Measurements from ENCODE around the gene IFITM1. TPM values are rescaled to one million over a fixed set of nuclear protein-coding genes. Genes with fewer than 3 reads are reported as not detected.
"Not testable (repeated sequence)": the region's sequence is repeated elsewhere in the genome, so short reads cannot be mapped to it uniquely, and the experiment has no call there.

The IFITM1 gene
- polyA plus RNA-seq, 1 donor from 2014 or later: 0.35 TPM

GRCh38 chr11:316031-316701 is 2.3 kb downstream of the IFITM1 start:
- Histone ChIP-seq H3K36me3 (ENCODE audit: insufficient read depth, low read length) (no peaks in the 10 kb centered on the region), H3K9me3 (ENCODE audit: low read length) (no peaks in the 10 kb centered on the region), H3K4me3 (ENCODE audit: low read length) (no peak overlapping the region), H4K20me1 (ENCODE audit: insufficient read depth) (no peaks in the 10 kb centered on the region), H3K27ac (ENCODE audit: low read length) (no peak overlapping the region), H3K27me3 (ENCODE audit: insufficient read depth, low read depth, low read length) (no peaks in the 10 kb centered on the region), H2AFZ (ENCODE audit: low read depth, low read length) (no peak overlapping the region), H3K9me2 (ENCODE audit: insufficient read depth, low read length) (no peaks in the 10 kb centered on the region), H3F3A (ENCODE audit: insufficient read depth, low read length, poor library complexity, severe bottlenecking) (no peaks in the 10 kb centered on the region), H3K4me2 (ENCODE audit: low read length) (no peak overlapping the region), H3K79me2 (replicated peaks; ENCODE audit: insufficient read depth, low read length) (no peaks in the 10 kb centered on the region), H3K9ac (ENCODE audit: low read length) (no peak overlapping the region)
- TF ChIP-seq POLR2AphosphoS5 (IDR thresholded peaks at IDR 0.05) (no peak), CTCF (IDR thresholded peaks at IDR 0.05; ENCODE audit: poor library complexity, severe bottlenecking) (no peak), SMC3 (conservative IDR thresholded peaks at IDR 0.05; ENCODE audit: poor library complexity) (no peak), RAD21 (conservative IDR thresholded peaks at IDR 0.05) (no peak), REST (IDR thresholded peaks at IDR 0.05; ENCODE audit: borderline replicate concordance) (no peak), MXI1 (conservative IDR thresholded peaks at IDR 0.05; ENCODE audit: poor library complexity, severe bottlenecking) (no peak), EP300 (conservative IDR thresholded peaks at IDR 0.05; ENCODE audit: poor library complexity, severe bottlenecking) (no peak), EZH2 (IDR thresholded peaks at IDR 0.05; ENCODE audit: borderline replicate concordance, insufficient read depth, low read length, poor library complexity, severe bottlenecking) (no peak), TAF1 (IDR thresholded peaks at IDR 0.05; ENCODE audit: low read depth) (no peak)

- Histone ChIP-seq H3K4me2 (ENCODE audit: low read length) (no peak overlapping the region), H3K9me2 (ENCODE audit: insufficient read depth, low read length) (no peaks in the 10 kb centered on the region), H3K79me2 (replicated peaks; ENCODE audit: insufficient read depth, low read length) (no peaks in the 10 kb centered on the region), H4K20me1 (ENCODE audit: insufficient read depth) (no peaks in the 10 kb centered on the region), H3K9ac (ENCODE audit: low read length) (no peak overlapping the region), H3K27ac (ENCODE audit: low read length) (no peak overlapping the region), H3K4me3 (ENCODE audit: low read length) (no peak overlapping the region), H3K27me3 (ENCODE audit: insufficient read depth, low read depth, low read length) (no peaks in the 10 kb centered on the region), H2AFZ (ENCODE audit: low read depth, low read length) (no peak overlapping the region), H3K9me3 (ENCODE audit: low read length) (no peaks in the 10 kb centered on the region), H3F3A (ENCODE audit: insufficient read depth, low read length, poor library complexity, severe bottlenecking) (no peaks in the 10 kb centered on the region), H3K36me3 (ENCODE audit: insufficient read depth, low read length) (no peaks in the 10 kb centered on the region)
- TF ChIP-seq REST (IDR thresholded peaks at IDR 0.05; ENCODE audit: borderline replicate concordance): no peak
- no peak for TF ChIP-seq TAF1 (IDR thresholded peaks at IDR 0.05; ENCODE audit: low read depth)
- TF ChIP-seq MXI1 (conservative IDR thresholded peaks at IDR 0.05; ENCODE audit: poor library complexity, severe bottlenecking): no peak
- TF ChIP-seq EZH2 (IDR thresholded peaks at IDR 0.05; ENCODE audit: borderline replicate concordance, insufficient read depth, low read length, poor library complexity, severe bottlenecking): no peak
- TF ChIP-seq RAD21 (conservative IDR thresholded peaks at IDR 0.05): no peak
- no peak for TF ChIP-seq POLR2AphosphoS5 (IDR thresholded peaks at IDR 0.05)
- no peak for TF ChIP-seq CTCF (IDR thresholded peaks at IDR 0.05; ENCODE audit: poor library complexity, severe bottlenecking)
These were observed 3.1 kb downstream of the IFITM1 start for GRCh38 chr11:316891-317301.

- not testable (repeated sequence) for H3K27me3 ChIP-seq (ENCODE audit: insufficient read depth, low read depth, low read length); H3K4me2 ChIP-seq (ENCODE audit: low read length); H2AFZ ChIP-seq (ENCODE audit: low read depth, low read length); H3K36me3 ChIP-seq (ENCODE audit: insufficient read depth, low read length); H3K4me3 ChIP-seq (ENCODE audit: low read length); H3K27ac ChIP-seq (ENCODE audit: low read length); H3K9ac ChIP-seq (ENCODE audit: low read length); H3K9me3 ChIP-seq (ENCODE audit: low read length); H4K20me1 ChIP-seq (ENCODE audit: insufficient read depth); H3K9me2 ChIP-seq (ENCODE audit: insufficient read depth, low read length); H3F3A ChIP-seq (ENCODE audit: insufficient read depth, low read length, poor library complexity, severe bottlenecking); H3K79me2 ChIP-seq (replicated peaks; ENCODE audit: insufficient read depth, low read length)
These were observed 4.0 kb downstream of the IFITM1 start for GRCh38 chr11:317668-318404.

Data from neural cell (in vitro differentiated cells).